Neural crest cell (in vitro differentiated cells): ENCODE measurements around the gene ZDHHC9. TPM values are rescaled to one million over a fixed set of nuclear protein-coding genes. Genes with fewer than 3 reads are reported as not detected.

Experiments used
- DNase-seq: peaks from one replicate; pipeline ENCODE4 v3.0.0; 2021; ENCODE audit warnings: low read depth, mixed read lengths, low spot score
- H3K27ac Mint-ChIP-seq: one replicate; pipeline ENCODE4 v1.8.0; 2021; ENCODE audit warnings: mild to moderate bottlenecking, mixed read lengths; ENCODE audit not compliant: unreplicated experiment
- H3K27me3 Mint-ChIP-seq: 2 replicates; pipeline ENCODE4 v1.8.0; 2021; ENCODE audit warnings: low read depth, mild to moderate bottlenecking, mixed read lengths
- H3K36me3 Mint-ChIP-seq: 2 replicates; pipeline ENCODE4 v1.8.0; 2021; ENCODE audit warnings: low read depth, mild to moderate bottlenecking, mixed read lengths
- H3K4me1 Mint-ChIP-seq: 2 replicates; pipeline ENCODE4 v1.8.0; 2021; ENCODE audit warnings: mixed read lengths
- H3K4me3 Mint-ChIP-seq: one replicate; pipeline ENCODE4 v1.8.0; 2021; ENCODE audit warnings: mild to moderate bottlenecking, mixed read lengths
- H3K9me3 Mint-ChIP-seq: 2 replicates; pipeline ENCODE4 v1.8.0; 2021; ENCODE audit warnings: mixed read lengths
- total RNA-seq: library from RNA; stranded (reverse); gene quantifications from 2 replicates; pipeline ENCODE4 v1.2.1, GENCODE V29; 2021
- TF ChIP-seq, protein P1 (sequence below): fragments of 200-600 bp; sonication (generic); conservative IDR thresholded peaks from 2 replicates; pipeline ENCODE4 v1.5.0; 2021; ENCODE audit warnings: antibody characterized with exemption, mild to moderate bottlenecking

The ZDHHC9 gene
- total RNA-seq, 1 donor from 2014 or later, result 25.0 TPM

- Mint-ChIP-seq H3K27ac (no peak overlapping the region), H3K36me3 (peaks cover 16% of the 10 kb centered on the region), H3K4me3 (no peak overlapping the region), H3K4me1 (no peaks in the 10 kb centered on the region), H3K27me3 (no peaks in the 10 kb centered on the region), H3K9me3 (peaks cover 5% of the 10 kb centered on the region)
- DNase-seq, result no peak
- TF ChIP-seq, protein P1, sequence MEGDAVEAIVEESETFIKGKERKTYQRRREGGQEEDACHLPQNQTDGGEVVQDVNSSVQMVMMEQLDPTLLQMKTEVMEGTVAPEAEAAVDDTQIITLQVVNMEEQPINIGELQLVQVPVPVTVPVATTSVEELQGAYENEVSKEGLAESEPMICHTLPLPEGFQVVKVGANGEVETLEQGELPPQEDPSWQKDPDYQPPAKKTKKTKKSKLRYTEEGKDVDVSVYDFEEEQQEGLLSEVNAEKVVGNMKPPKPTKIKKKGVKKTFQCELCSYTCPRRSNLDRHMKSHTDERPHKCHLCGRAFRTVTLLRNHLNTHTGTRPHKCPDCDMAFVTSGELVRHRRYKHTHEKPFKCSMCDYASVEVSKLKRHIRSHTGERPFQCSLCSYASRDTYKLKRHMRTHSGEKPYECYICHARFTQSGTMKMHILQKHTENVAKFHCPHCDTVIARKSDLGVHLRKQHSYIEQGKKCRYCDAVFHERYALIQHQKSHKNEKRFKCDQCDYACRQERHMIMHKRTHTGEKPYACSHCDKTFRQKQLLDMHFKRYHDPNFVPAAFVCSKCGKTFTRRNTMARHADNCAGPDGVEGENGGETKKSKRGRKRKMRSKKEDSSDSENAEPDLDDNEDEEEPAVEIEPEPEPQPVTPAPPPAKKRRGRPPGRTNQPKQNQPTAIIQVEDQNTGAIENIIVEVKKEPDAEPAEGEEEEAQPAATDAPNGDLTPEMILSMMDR, result no peak
These were observed 19.1 kb downstream of the ZDHHC9 start for GRCh38 chrX:129824620-129825019.

- H3K27me3 Mint-ChIP-seq, result no peaks in the 10 kb centered on the region
- H3K4me3 Mint-ChIP-seq, result no peak overlapping the region
- peaks cover 3% of the 10 kb centered on the region for H3K9me3 Mint-ChIP-seq
- TF ChIP-seq, protein P1, result peak; percentile 10
- no peak for DNase-seq
- H3K27ac Mint-ChIP-seq, result peak overlapping the region; percentile 43
- H3K4me1 Mint-ChIP-seq, result no peaks in the 10 kb centered on the region
- H3K36me3 Mint-ChIP-seq, result peaks cover 13% of the 10 kb centered on the region
These were observed 20.2 kb downstream of the ZDHHC9 start for GRCh38 chrX:129823522-129823921.

- H3K27me3 Mint-ChIP-seq, result no peaks in the 10 kb centered on the region
- peaks cover 13% of the 10 kb centered on the region for H3K36me3 Mint-ChIP-seq
- H3K4me1 Mint-ChIP-seq, result no peaks in the 10 kb centered on the region
- H3K4me3 Mint-ChIP-seq, result no peak overlapping the region
- H3K27ac Mint-ChIP-seq, result no peak overlapping the region
- TF ChIP-seq, protein P1, result peak; percentile 70
- peak; percentile 25 for DNase-seq
- H3K9me3 Mint-ChIP-seq, result peaks cover 3% of the 10 kb centered on the region
These were observed 20.6 kb downstream of the ZDHHC9 start for GRCh38 chrX:129823115-129823514.

- DNase-seq, result no peak
- H3K4me1 Mint-ChIP-seq, result no peaks in the 10 kb centered on the region
These were observed 25.6 kb downstream of the ZDHHC9 start for GRCh38 chrX:129818123-129818522.

DNA sequence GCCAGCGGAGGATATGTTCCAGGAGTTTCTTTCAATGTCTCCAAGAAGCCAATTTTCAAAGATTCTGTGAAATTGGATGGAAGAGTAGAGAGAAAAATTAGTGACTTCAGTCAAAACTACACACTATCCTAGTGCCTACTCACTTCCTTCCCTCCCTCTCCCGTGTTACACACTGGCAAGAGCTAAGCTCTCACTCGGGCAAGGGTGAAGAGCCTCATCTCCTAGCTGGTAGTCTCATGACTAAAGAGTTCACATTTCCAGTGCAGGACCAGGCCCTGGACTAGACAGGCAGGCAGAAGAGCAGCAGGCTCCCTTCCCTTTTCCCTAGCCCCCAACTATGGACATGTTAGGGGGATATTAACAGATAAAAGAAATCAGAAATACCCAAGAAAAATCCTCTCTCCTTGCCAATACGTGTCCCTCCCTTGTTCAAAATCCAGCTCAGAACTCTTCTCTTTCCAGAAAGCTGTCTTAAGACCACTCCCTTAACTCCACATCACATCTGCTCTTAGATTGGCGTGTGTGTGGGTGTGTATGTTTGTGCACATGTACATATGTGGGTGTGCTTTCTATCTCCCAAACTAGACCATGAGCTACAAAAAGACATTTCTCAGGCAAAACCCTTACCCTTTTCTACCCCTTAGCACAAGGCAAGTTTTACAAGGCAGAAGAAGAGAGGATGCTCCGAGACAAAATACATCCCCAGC, 29.9 kb downstream of the ZDHHC9 start:
- TF ChIP-seq, protein P1, result no peak
- no peak overlapping the region for H3K4me3 Mint-ChIP-seq
- DNase-seq, result no peak
- no peak overlapping the region for H3K27ac Mint-ChIP-seq
- H3K9me3 Mint-ChIP-seq, result peaks cover 13% of the 10 kb centered on the region
- H3K36me3 Mint-ChIP-seq, result peaks cover 31% of the 10 kb centered on the region
- no peaks in the 10 kb centered on the region for H3K27me3 Mint-ChIP-seq
- no peaks in the 10 kb centered on the region for H3K4me1 Mint-ChIP-seq

More at GRCh38 chrX:129818123-129818522, 25.6 kb downstream of the ZDHHC9 start:
- no peak overlapping the region for H3K27ac Mint-ChIP-seq
- TF ChIP-seq, protein P1, result no peak
- H3K9me3 Mint-ChIP-seq, result peaks cover 11% of the 10 kb centered on the region
- no peak overlapping the region for H3K4me3 Mint-ChIP-seq
- H3K36me3 Mint-ChIP-seq, result peaks cover 21% of the 10 kb centered on the region
- no peaks in the 10 kb centered on the region for H3K27me3 Mint-ChIP-seq
